GM18507 (cell line): ENCODE data around the gene ANKRD7.
A peak's percentile ranks its signal among the peaks of the same experiment; 100 is the strongest.

Source experiments
- DNase-seq: peaks from one replicate; pipeline ENCODE4 v3.0.0; 2011; ENCODE audit warnings: low read depth; ENCODE audit not compliant: insufficient read length; ENCODE audit errors: extremely low spot score
- FAIRE-seq: peaks from 2 replicates; lab custom pipeline; 2011; peaks lifted over from hg19 to GRCh38; lab: Jason Lieb, UNC

The ANKRD7 gene, protein sequence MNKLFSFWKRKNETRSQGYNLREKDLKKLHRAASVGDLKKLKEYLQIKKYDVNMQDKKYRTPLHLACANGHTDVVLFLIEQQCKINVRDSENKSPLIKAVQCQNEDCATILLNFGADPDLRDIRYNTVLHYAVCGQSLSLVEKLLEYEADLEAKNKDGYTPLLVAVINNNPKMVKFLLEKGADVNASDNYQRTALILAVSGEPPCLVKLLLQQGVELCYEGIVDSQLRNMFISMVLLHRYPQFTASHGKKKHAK

DNA sequence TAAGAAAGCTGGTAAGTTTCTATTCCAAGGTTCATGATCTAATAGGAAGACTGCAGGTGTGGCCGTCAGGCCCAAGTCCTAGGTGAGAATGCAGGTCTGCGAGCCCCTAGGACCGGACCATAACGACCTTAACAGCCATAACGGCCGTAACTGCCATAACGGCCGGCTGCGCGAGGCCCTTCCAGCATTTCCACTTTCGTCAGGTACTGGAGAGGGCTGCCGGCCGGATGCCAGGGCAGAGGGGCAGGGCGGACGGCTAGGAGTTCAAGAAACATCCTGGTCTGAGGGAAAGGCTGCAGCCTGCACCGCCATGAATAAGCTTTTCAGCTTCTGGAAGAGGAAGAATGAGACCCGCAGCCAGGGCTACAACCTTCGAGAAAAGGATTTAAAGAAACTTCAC is at the start of gene ANKRD7:
Gene ANKRD7 (plus strand): TSS at position 184 of the 400 bp plus-strand sequence. CDS start 127 bp downstream, at position 311.
- FAIRE-seq (no peak), DNase-seq (no peak)

DNA sequence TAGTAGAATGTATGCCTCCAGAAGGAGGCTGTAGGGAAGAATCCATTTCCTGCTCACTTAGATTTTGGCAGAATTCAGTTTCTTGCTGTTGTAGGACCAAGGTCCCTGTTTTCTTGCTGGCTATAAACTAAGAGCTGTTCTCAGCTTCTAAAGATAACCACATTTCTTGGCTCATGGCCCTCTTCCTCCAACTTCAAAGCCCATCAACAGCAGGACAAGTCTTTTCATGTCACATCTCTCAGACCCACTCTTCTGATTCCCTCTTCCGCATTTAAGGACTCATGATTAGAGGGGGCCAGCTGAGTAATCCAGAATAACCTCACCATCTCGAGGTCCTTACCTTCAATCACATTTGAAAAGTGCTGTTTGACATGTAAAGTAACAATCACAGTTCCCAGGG is 48.8 kb upstream of the ANKRD7 start:
- FAIRE-seq (no peak), DNase-seq (no peak)

DNA sequence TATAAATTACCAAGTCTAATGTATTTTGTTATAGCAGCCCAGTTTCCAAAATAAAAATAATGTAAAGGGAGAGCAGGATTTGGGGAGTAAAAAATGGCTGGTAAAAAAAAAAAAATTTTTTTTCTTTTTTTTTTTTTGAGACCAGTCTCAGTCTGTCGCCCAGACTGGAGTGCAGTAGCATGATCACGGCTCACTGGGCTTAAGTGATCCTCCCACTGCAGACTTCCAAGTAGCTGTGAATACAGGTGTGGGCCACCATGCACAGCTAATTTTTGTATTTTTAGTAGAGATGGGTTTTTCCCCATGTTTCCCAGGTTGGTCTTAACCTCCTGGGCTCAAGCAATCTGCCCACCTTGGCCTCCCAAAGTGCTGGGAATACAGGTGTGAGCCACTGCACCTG is 45.3 kb upstream of the ANKRD7 start:
- no peak for DNase-seq
- no peak for FAIRE-seq

DNA sequence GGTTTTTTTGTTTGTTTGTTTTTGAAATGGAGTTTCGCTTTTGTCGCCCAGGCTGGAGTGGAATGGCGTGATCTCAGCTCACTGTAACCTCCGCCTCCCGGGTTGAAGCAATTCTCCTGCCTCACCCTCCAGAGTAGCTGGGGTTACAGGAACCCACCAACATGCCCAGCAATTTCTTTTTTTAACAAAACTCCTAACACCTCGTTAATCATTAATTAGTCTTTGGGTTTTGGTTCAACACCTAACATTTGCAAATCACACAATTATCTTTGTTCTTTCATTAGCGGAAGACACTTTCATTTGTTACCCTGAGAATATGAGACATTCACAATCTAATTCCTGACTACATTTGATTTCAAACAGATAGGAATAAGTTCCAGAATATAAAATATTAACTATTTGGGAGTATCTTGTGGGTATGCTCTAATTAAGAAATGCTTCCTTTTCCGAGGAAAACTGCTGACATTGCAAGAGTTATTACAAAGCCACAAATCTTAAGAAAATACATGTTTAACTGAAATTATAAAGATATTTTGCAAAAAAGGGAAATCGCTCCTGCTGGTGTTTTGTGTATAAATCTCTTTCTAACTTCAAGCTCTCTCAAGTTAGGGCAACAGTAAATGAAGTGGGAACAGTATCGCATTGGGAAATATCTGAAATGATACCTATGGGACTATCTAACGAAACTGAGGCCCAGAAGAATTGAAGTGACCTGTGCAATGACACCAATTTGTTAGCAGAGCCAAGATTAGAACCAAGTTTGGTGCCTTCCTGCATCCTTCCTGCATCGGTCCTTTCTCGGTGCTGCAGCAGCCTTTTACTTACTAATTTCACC is 41.7 kb upstream of the ANKRD7 start:
- FAIRE-seq, result peak; percentile 33
- DNase-seq, result no peak

DNA sequence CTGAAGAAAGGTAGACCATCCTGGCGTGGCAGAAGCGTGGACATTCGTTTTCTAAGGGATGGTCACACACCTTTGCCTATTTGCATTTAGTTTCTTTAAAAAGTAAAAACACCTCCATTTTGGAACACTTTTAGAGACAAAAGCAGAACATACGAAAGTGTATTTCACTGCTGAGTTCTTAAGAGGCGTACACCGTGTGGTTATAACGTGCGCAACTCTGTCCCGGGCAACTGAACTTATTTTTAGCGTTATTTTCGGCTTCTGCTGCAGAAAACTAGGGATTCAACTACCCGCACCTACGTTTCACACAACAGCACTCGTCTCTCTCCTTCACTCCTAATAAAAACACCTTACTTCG is 41.1 kb upstream of the ANKRD7 start:
- FAIRE-seq (no peak), DNase-seq (no peak)

DNA sequence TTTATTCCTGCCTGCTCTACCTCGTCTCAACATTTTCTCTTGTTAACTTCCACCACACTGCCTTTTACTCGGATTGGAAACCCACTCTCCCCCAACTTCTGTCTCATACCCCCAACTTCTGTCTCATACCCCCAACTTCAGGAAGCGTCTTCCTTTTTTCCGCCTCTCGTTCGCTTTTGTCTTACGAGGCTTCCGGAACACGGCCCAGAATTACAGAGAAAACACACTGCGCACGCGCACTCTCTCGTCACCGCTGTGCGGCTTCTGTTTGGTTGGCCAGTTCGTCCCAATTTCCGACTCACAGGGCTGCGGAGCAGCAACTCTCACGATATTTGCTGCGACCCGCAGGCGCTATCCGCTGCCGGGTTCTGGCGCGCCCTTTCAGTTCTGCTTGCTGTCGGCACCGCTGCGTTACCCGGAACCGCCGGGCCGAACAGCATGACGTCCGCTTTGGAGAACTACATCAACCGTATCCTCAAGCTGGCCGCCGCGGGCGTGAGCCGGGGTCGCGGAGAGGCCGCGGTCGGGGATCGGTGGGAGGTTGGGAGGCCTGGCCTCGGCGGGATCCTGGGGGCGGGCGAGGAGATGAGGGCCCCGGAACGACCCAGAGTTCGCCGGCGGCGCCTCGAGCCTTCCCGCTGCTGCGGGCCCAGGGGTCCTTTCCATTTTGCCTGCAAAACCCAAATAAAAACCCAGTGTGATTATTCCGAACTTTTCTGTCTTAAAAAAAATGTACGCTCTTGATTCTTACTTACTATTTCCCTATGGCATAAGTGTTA is 40.5 kb upstream of the ANKRD7 start, which contains the start of gene LSM8:
Gene LSM8 (plus strand): TSS at position 379 of the 779 bp plus-strand sequence. CDS start 60 bp downstream, at position 439.
- peak; percentile 83 for DNase-seq
- peak; percentile 99 for FAIRE-seq

DNA sequence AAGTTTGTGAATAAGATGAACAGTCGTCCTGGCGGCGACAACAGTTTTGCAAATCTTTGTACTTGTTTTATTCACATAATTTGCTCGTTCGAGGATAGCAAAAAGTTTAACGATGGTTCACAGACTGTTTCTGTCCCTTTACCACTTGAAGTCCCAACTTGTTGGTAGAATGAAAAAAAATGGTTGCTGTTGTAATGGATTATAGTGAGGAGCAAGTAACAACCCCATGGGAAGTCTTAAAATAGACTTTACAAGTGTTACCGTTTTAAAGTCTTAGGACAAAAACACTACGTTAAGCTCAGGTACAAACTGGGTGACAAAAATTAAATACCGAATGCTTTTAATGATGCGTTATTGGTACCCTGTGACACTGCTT is 40.0 kb upstream of the ANKRD7 start:
- FAIRE-seq, result no peak
- no peak for DNase-seq

DNA sequence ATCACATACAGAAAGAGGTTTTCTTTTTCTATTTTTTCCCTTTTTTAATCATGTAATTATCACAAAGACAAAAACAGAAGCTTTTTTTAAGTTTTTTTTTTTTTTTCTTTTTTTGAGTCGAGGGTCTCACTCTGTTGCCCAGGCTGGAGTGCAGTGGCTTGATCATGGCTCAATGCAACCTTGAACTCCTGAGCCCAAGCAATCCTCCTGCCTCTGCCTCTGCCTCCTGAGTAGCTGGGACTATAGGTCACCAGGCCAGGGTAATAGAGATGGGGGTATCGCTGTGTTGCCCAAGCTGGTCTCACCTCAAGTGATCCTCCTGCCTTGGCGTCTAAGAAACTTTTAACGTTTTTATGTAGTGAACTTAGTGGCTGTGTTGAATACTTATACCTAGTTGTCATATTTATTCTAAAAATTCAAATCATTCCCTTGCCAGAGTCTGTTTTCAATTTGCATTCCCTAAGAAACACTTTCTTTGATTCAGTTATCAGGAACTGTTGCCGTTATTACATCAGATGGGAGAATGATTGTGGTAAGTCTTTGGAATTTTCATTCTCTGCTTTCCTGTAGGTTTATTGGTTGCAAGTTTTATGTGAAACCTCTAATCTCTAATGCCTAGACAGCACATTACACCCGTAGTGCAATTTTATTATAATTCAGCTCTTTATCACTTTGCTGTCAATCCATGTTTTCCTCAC is 39.2 kb upstream of the ANKRD7 start:
- FAIRE-seq, result no peak
- no peak for DNase-seq

DNA sequence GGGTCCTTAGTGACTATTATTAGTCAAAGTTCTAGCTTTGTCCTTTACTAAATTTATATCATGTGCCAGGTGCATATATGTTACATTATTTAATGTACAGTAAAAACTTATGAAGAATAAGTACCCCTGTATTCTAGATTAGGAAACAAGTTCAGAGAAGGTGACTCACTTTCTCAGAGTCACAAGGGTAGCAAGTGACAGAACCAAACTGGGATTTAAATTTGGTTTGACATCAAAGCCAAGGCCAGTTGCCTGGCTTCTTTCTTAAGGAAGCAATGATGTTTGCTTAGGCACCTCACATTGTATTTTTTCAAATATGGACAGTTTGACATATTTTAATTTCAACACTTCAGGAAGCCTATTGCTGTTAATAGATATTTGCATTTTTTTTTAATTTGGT is 38.0 kb upstream of the ANKRD7 start:
- DNase-seq (no peak), FAIRE-seq (no peak)

DNA sequence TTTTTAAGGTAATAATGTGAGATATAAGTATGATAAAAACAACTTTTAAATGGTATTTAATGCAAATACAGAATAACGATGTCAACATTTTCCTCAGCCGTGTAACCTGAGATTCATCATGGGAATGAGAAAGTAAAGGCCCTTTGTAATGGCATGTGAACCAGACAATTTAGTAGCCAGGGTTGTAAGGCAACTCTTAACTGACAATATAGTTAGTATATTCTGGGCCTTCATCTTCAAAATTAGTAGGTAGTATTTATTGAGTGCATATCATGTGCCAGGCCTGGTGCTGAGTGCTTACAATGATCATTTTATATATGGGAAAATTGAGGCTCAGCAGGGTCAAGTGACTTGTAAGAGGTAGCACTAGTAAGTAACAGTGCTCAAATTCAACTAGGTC is 29.9 kb upstream of the ANKRD7 start:
- DNase-seq, result no peak
- no peak for FAIRE-seq

DNA sequence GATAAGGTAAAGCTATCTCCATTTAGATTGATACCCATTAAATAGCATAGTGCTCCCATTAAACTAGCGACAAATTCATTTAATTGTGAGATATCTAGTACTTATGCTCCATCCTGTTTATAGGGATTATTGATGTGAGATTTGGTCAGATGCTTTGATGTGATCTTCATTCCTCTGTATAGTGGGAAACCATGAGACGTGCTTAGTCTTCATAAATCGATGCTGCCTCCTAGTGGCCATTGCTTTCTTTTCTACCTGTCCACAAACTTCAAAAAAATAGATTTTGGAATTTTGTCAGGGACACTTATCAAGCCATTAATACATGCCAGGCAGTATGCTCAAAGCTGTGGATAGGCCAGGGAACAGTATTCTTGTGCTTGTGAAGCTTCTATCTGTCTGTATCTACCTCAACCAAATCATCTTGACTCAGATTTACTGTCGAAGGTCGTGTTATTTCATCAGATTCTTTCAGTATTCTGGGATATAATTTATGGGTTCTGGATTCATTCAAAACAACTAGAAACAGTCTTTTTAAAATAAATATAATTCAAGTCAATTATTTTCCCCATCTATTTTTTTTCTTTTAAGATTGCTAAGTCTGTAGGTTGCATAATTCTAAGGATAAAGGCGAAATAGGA is 28.5 kb upstream of the ANKRD7 start:
- FAIRE-seq, result peak; percentile 62

DNA sequence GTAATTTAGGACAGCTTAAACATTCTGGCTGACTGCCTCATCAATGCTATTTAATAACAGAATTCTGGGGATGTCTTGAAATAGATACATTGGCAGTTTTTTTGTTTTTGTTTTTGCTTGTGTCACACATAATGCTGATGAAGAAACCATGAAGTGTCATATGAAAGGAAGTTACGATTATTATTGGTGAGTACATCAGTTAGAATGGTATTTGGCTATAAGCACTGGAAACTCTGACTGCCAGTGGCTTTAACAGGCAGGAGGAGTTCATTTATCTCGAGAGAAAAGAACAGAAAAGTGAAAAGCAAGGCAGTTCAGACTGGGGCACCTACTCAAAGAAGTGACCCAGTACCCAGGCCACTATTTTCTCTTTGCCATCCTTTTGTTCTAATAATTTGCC is 22.4 kb upstream of the ANKRD7 start:
- no peak for FAIRE-seq
- no peak for DNase-seq

More for the DNA sequence above, 28.5 kb upstream of the ANKRD7 start:
- DNase-seq, result no peak

DNA sequence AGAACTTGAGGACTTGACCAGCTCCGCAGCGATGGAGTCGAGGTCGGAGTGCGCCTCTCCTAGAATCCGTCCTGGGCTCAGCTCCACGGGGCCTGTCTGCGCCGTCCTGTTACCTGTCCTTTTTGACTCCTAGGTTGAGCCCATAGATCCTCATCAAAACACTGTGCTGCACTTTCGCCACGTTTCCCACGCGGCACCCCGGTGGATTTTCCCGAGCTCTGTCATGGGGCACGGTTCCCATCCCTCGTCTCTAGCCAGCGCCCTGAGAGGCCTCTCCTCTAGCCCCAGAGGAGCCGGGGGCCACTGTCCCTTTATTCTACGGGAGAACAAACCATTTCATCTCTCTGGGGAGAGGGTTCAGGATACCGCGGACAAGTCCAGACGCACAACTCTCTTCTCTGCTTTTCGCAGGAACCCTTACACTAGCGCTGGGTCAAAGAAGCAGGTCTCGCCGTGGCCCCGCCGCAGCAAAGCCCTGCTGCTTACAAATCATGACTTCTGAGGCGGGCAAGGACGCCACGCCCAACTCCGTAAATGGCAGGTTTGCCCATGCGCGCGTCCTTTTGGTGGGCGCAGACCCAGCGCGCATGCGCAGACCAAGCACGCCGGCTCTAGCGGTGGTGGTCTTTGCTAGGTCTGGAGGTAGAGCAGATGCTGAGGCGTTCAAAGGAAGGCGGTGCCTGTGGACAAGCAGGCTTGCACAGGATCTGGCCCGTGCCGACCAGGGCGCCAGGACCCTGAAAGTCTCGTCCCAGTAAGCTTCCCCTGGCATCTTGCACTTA is 10.3 kb upstream of the ANKRD7 start:
- FAIRE-seq, result peak; percentile 94
- peak; percentile 78 for DNase-seq

DNA sequence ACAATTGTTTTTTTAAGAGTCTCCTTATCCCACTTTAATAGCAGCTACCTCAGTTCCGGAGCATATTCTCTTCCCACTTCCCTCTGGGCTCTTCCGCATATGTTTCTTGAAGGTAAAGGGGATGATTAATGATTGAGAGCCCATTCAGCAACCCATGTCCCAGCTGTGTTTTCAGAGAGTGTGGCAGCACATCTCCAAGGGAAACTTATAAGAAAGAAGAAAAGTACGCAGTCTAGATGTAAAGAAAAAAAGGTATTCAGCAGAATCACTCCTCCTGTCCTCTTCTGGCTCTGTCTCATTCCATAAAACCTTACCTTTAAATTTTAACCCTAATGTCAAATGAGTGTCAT is 9.7 kb upstream of the ANKRD7 start:
- DNase-seq, result no peak
- FAIRE-seq, result no peak

DNA sequence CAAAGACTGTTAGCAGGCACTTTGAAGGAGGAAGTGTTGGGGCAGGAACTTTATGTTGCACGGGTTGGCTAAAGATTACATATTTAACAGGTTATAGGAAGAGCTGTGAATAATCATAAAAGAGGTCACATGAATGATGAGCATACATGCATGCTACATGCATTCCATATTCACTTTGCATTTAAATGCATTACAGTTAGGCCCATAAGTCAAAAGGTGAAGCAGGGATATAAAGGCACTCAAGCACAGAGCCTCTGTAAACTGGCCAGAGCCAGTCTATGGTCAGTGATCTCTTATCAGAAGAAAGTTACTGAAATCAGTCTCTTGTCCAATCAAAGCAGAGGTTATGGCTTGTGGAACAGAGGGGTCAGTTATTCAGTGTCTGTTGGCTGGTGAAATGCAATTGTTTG is 7.3 kb upstream of the ANKRD7 start:
- no peak for DNase-seq
- FAIRE-seq, result no peak

DNA sequence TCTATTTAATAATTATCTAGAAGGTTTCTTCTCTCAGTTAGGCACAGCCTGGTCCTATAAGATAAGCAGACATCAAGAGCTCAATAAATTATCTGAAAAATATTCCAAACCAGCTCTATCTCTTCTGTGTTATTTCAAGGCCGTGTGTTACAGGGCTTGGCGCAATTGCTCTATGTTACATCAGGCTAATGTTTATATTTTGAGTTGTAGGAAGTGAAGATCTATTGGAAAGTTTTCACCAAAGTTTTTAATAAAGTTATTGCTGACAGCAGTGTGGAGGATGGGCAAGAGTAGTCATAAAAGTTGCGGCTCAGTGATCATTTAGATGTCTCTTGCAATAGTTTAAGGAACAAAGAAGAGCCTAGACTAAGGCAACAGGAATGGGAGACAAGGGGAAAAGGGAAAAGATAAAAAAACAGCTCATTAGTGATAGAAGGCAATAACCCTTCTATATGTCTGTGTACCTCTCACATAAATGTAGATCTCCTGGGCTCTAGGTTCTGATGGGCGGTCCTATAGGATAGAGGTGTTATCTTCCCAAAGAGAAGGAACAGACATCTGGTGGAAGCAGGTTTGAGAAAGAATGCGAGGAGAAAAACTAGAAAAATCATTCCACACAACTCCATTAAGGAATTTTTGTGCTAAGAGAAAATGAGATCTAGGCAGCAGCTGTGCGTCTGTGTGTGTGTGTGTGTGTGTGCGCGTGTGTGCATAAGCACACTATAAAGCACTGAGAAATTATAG is 5.9 kb upstream of the ANKRD7 start:
- FAIRE-seq (no peak), DNase-seq (no peak)

DNA sequence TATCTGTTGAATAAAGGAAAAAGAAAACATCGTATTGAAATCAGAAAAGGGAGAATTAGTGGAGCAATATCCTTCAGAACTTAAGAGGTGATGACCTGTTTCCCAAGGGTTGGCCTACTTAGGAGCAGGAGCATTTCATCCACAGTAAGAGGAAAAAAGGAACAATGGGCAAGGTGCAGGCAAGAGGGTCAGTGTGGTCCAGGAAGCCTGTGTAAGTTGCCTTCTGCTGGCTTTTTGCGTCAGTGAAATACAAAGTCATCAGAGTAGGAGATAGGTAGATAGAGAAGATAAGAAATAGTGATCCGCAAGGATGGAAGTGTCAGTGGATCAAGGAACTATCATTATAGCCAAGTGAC is 5.4 kb upstream of the ANKRD7 start:
- FAIRE-seq, result no peak
- DNase-seq, result no peak

DNA sequence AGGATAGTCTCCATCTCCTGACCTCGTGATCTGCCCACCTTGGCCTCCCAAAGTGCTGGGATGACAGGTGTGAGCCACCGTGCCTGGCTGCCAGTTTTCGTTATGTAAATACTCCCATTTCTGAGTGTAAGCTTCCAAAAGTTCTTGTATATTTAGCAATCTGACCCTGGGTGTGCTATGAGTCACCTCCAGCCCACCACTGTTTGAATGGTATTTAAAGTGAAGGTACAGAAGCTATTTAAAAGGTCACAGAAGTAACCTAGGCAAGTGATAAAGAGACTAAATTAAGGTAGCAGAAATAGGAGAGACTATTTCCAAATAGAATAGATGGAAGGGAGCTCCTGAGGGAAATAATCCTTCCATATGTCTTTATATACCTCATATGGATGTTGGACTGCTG is 3.9 kb upstream of the ANKRD7 start:
- DNase-seq (no peak), FAIRE-seq (no peak)
